Measurements from ENCODE around the gene DTX4. TPM values are rescaled to one million over a fixed set of nuclear protein-coding genes. Genes with fewer than 3 reads are reported as not detected.

DTX4 gene
- total RNA-seq, 1 experiment from 2014 or later: 56.7 TPM

DNA sequence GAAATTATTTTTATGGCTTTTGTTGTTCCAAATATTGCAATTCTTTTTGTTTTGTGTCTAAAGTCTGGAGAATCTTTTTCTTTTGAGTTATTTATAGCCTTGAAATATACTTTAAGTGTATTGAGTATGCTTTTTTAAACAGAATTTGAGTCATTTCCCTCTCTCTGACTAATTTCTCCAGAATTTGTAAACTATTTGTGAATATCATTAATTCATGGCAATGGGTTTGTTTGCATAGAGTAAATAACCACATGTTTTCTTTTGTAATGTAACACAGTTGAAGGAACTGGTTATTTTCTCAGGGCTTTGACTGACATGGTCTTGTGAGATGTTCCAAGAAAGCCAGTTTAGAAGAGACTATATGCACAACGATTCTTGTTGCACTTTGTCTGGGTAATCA is 71.7 kb downstream of the DTX4 start:
- no peaks in the 10 kb centered on the region for H3K36me3 Mint-ChIP-seq (ENCODE audit: insufficient read depth, unreplicated experiment)
- no peak overlapping the region for H3K27ac Mint-ChIP-seq (ENCODE audit: unreplicated experiment)
- TF ChIP-seq, protein P1, sequence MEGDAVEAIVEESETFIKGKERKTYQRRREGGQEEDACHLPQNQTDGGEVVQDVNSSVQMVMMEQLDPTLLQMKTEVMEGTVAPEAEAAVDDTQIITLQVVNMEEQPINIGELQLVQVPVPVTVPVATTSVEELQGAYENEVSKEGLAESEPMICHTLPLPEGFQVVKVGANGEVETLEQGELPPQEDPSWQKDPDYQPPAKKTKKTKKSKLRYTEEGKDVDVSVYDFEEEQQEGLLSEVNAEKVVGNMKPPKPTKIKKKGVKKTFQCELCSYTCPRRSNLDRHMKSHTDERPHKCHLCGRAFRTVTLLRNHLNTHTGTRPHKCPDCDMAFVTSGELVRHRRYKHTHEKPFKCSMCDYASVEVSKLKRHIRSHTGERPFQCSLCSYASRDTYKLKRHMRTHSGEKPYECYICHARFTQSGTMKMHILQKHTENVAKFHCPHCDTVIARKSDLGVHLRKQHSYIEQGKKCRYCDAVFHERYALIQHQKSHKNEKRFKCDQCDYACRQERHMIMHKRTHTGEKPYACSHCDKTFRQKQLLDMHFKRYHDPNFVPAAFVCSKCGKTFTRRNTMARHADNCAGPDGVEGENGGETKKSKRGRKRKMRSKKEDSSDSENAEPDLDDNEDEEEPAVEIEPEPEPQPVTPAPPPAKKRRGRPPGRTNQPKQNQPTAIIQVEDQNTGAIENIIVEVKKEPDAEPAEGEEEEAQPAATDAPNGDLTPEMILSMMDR (IDR thresholded peaks at IDR 0.05; ENCODE audit: unreplicated experiment): no peak
- intact Hi-C loops (cut with micrococcal nuclease; ENCODE audit: unreplicated experiment): no loop called here
- CTCF ChIA-PET: no interaction called here
- no TSS peak for BruUV-seq (replicated peaks)
- H3K4me1 Mint-ChIP-seq (ENCODE audit: low read depth, unreplicated experiment): no peaks in the 10 kb centered on the region
- H3K4me3 Mint-ChIP-seq (ENCODE audit: low read depth, unreplicated experiment): no peak overlapping the region
- DNase-seq: no peak
- no peaks in the 10 kb centered on the region for H3K9me3 Mint-ChIP-seq (ENCODE audit: low read depth, unreplicated experiment)
- peaks cover 34% of the 10 kb centered on the region for H3K27me3 Mint-ChIP-seq (ENCODE audit: unreplicated experiment)

DNA sequence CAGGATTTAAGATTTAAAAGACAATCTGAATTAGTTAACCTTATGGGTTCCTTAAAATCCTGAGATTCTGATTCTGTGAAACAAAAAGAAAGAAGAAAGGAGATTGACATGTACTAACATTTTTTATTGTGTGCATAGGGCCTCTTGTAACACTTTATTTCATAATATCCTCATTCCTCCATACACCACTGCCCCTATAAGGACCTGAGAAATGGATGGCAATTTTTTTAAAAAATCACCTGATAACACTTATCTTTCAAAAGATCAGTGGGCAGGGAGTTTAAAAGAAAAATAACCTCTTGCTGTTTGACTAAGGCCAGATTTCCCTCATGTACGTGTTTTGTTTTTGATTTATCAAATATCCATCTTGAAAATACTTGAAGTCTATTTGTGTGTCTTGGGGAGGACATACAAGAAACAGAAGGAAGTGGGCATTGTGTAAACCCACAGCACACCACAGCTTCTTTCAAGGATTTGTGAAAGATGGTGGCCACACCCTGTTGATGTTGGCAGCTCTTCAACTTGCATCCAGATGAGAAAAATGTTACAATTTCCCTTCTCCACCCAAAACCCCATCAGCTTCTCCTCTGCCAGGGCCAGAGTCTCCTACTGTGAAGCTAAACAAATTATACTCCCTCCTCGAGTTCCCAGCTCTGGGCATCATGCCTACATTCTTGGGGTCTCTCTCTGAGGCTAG is 75.7 kb downstream of the DTX4 start:
- TF ChIP-seq, protein P1 (IDR thresholded peaks at IDR 0.05; ENCODE audit: unreplicated experiment): no peak
- no peaks in the 10 kb centered on the region for H3K36me3 Mint-ChIP-seq (ENCODE audit: insufficient read depth, unreplicated experiment)

DNA sequence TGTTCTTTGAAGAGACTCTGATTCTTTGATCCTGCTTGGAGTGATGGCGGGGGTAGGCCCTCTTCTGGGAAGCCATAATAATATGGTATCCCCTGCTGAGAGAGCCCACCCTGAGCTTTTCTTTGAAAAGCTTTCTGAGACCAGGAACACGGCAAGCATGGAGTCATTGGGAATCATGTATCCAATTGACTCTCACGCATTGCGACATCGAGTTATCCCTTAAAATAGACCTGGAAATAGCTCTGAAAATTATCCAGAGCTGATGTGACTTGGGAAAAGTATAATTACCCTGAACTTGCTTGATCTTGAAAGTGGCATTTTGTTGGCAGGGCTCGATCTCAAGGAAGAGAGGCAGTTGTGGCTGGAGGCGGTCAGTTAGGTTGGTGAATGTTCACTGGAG is 77.6 kb downstream of the DTX4 start:
- intact Hi-C loops (cut with micrococcal nuclease; ENCODE audit: unreplicated experiment): no loop called here
- CTCF ChIA-PET: no interaction called here
- no peaks in the 10 kb centered on the region for H3K9me3 Mint-ChIP-seq (ENCODE audit: low read depth, unreplicated experiment)
- BruUV-seq (replicated peaks): no TSS peak
- no peaks in the 10 kb centered on the region for H3K4me1 Mint-ChIP-seq (ENCODE audit: low read depth, unreplicated experiment)
- H3K36me3 Mint-ChIP-seq (ENCODE audit: insufficient read depth, unreplicated experiment): no peaks in the 10 kb centered on the region
- no peak overlapping the region for H3K4me3 Mint-ChIP-seq (ENCODE audit: low read depth, unreplicated experiment)
- H3K27me3 Mint-ChIP-seq (ENCODE audit: unreplicated experiment): peaks cover 71% of the 10 kb centered on the region
- H3K27ac Mint-ChIP-seq (ENCODE audit: unreplicated experiment): no peak overlapping the region
- TF ChIP-seq, protein P1 (IDR thresholded peaks at IDR 0.05; ENCODE audit: unreplicated experiment): no peak
- no peak for DNase-seq

More for the DNA sequence above, 75.7 kb downstream of the DTX4 start:
- CTCF ChIA-PET: no interaction called here
- H3K9me3 Mint-ChIP-seq (ENCODE audit: low read depth, unreplicated experiment): no peaks in the 10 kb centered on the region
- no peak overlapping the region for H3K4me3 Mint-ChIP-seq (ENCODE audit: low read depth, unreplicated experiment)
- H3K27me3 Mint-ChIP-seq (ENCODE audit: unreplicated experiment): peaks cover 61% of the 10 kb centered on the region
- peak; percentile 28 for DNase-seq
- no peaks in the 10 kb centered on the region for H3K4me1 Mint-ChIP-seq (ENCODE audit: low read depth, unreplicated experiment)
- H3K27ac Mint-ChIP-seq (ENCODE audit: unreplicated experiment): no peak overlapping the region
- intact Hi-C loops (cut with micrococcal nuclease; ENCODE audit: unreplicated experiment): no loop called here
- BruUV-seq (replicated peaks): no TSS peak

DNA sequence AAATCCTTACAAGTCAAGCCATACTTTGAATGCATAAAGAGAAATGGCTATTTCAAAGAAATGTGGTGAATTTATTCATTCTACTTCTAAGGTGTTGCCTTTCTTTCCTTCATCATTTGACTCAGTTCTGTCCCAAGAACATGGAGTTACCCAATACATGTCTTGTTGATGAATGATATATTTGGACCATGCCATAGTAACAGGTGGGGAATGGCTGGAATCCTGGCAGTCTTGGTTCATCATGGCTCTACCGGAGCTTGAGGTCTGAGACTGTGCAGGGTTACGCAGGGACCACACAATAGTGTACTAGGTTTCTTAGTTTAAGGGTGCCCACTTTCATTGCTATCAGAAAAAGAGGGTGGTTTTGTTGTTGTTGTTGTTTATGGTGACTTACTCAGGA is 81.1 kb downstream of the DTX4 start:
- Mint-ChIP-seq H3K27me3 (ENCODE audit: unreplicated experiment) (peaks cover 48% of the 10 kb centered on the region), H3K27ac (ENCODE audit: unreplicated experiment) (no peak overlapping the region), H3K36me3 (ENCODE audit: insufficient read depth, unreplicated experiment) (no peaks in the 10 kb centered on the region), H3K9me3 (ENCODE audit: low read depth, unreplicated experiment) (no peaks in the 10 kb centered on the region), H3K4me1 (ENCODE audit: low read depth, unreplicated experiment) (no peaks in the 10 kb centered on the region), H3K4me3 (ENCODE audit: low read depth, unreplicated experiment) (no peak overlapping the region)
- TF ChIP-seq, protein P1 (IDR thresholded peaks at IDR 0.05; ENCODE audit: unreplicated experiment): no peak
- intact Hi-C loops (cut with micrococcal nuclease; ENCODE audit: unreplicated experiment): no loop called here
- DNase-seq: no peak
- no TSS peak for BruUV-seq (replicated peaks)
- CTCF ChIA-PET: no interaction called here

Measured in Calu3 (cell line).